IMR-90 (cell line): ENCODE results near the gene PCYT2. TPM values are rescaled to one million over a fixed set of nuclear protein-coding genes. Genes with fewer than 3 reads are reported as not detected.

Experiments
- CHD1 ChIP-seq: IDR thresholded peaks from 2 replicates; pipeline ENCODE4 v1.6.1; 2012; ENCODE audit warnings: low read depth, low read length, improper control_type of control experiment
- FOS ChIP-seq: fragments of 150-350 bp; IDR thresholded peaks from 2 replicates; pipeline ENCODE4 v1.6.1; 2016; ENCODE audit warnings: low read depth, low read length
- SMC3 ChIP-seq: fragments of 150-350 bp; IDR thresholded peaks from 2 replicates; pipeline ENCODE4 v1.6.1; 2016; ENCODE audit warnings: low read depth, mild to moderate bottlenecking, antibody characterized with exemption, low read length, moderate library complexity
- USF2 ChIP-seq: fragments of 150-350 bp; IDR thresholded peaks from 2 replicates; pipeline ENCODE4 v1.6.1; 2017; ENCODE audit warnings: mild to moderate bottlenecking, antibody characterized with exemption, low read length, low read depth
- polyA plus RNA-seq, 3 experiments: library from polyadenylated mRNA; depleted of rRNA; stranded (reverse); fragments of >200 nt; gene quantifications; 2 replicates each; pipeline ENCODE4 v1.2.3, GENCODE V29; 2012; ENCODE audit warnings: low replicate concordance in 1 of 3
- total RNA-seq: library from RNA; depleted of rRNA; stranded (reverse); fragments of >200 nt; gene quantifications from 2 replicates; pipeline ENCODE4 v1.2.3, GENCODE V29; 2012

PCYT2 gene
- total and polyA plus RNA-seq, 2 of the 4 experiments (the other 2 are of a cell fraction): 37.3 to 38.5 TPM

- TF ChIP-seq USF2 (peak; percentile 99), SMC3 (no peak), FOS (0 out of 2 replicates have a peak, but pooled peaks have one; percentile 23), CHD1 (no peak)
Measured at GRCh38 chr17:81927653-81928543, 16.7 kb upstream of the PCYT2 start, which contains the start of gene MAFG (continued).
